VCaP (cell line): ENCODE measurements around the gene SLC30A7.

Source experiments
- H3K27ac ChIP-seq: fragments of 450-650 bp; 2 replicates; pipeline ENCODE4 v1.5.1; 2017
- CTCF ChIP-seq: fragments of 450-650 bp; conservative IDR thresholded peaks from 2 replicates; pipeline ENCODE4 v1.5.1; 2017; ENCODE audit warnings: mild to moderate bottlenecking, moderate library complexity

The SLC30A7 gene

GRCh38 chr1:100953960-100954730, 58.3 kb downstream of the SLC30A7 start:
- TF ChIP-seq CTCF, result no peak
- no peak overlapping the region for H3K27ac ChIP-seq

- TF ChIP-seq CTCF, result no peak
Measured at GRCh38 chr1:100955322-100955721, 59.4 kb downstream of the SLC30A7 start.

GRCh38 chr1:100959502-100960060, 63.7 kb downstream of the SLC30A7 start:
- no peak for TF ChIP-seq CTCF
- H3K27ac ChIP-seq, result no peak overlapping the region

More at GRCh38 chr1:100955322-100955721, 59.4 kb downstream of the SLC30A7 start:
- no peak overlapping the region for H3K27ac ChIP-seq

- no peak for TF ChIP-seq CTCF
- H3K27ac ChIP-seq, result no peak overlapping the region
Measured at GRCh38 chr1:100960098-100960497, 64.2 kb downstream of the SLC30A7 start.

- no peak for TF ChIP-seq CTCF
- H3K27ac ChIP-seq, result no peak overlapping the region
Measured at GRCh38 chr1:100968621-100969020, 72.7 kb downstream of the SLC30A7 start.

GRCh38 chr1:100969327-100969726, 73.4 kb downstream of the SLC30A7 start:
- no peak overlapping the region for H3K27ac ChIP-seq
- no peak for TF ChIP-seq CTCF

- no peak overlapping the region for H3K27ac ChIP-seq
- no peak for TF ChIP-seq CTCF
Measured at GRCh38 chr1:100971021-100971420, 75.1 kb downstream of the SLC30A7 start.
